Endothelial cell of coronary artery (primary cell): ENCODE results near the gene RPL9. TPM values are rescaled to one million over a fixed set of nuclear protein-coding genes. Genes with fewer than 3 reads are reported as not detected.

ENCODE experiments used
- total RNA-seq: library from RNA; depleted of rRNA; stranded (reverse); fragments of >200 nt; gene quantifications from 2 replicates; pipeline ENCODE4 v1.2.3, GENCODE V29; 2014

Gene RPL9
- 2,223 and 2,556 TPM in 2 replicates for total RNA-seq

GRCh38 chr4:39458505-39459300 is at the start of gene RPL9, which contains the start of gene LIAS:
RPL9 (minus strand) TSS chr4:39458922; CDS start chr4:39458439, 483 bp downstream.
LIAS (plus strand) TSS chr4:39459056; CDS start chr4:39459118, 62 bp downstream.

GRCh38 chr4:39406763-39407583 is 51.7 kb downstream of the RPL9 start, which contains the start of gene KLB:
KLB (plus strand) TSS chr4:39406930; CDS start chr4:39406950, 20 bp downstream.

Other genes starting within 250 kb of the RPL9 start
- gene RFC1, start 92.6 kb downstream of the RPL9 start, total RNA-seq: 43.5 and 57.1 TPM in 2 replicates
- under 0.01 TPM in 1 of 2 replicates, not detected in the other for gene KLB, start 52.0 kb downstream of the RPL9 start, total RNA-seq
- gene LIAS, start 134 bp upstream of the RPL9 start, total RNA-seq: 6.1 and 7.2 TPM in 2 replicates
- gene UGDH, start 68.5 kb upstream of the RPL9 start, total RNA-seq: 74.4 and 112 TPM in 2 replicates
- gene SMIM14, start 179.9 kb upstream of the RPL9 start, total RNA-seq: 10.9 and 17.4 TPM in 2 replicates
- 18.6 and 20.0 TPM in 2 replicates for gene UBE2K, start 239.2 kb upstream of the RPL9 start, total RNA-seq